Measurements from ENCODE around the gene LKAAEAR1. TPM values are rescaled to one million over a fixed set of nuclear protein-coding genes. Genes with fewer than 3 reads are reported as not detected.

The LKAAEAR1 gene
- total and polyA plus RNA-seq, 9 of the 15 experiments (the other 6 are each of a cell fraction or from before 2014, with no cell fraction given): not detected

GRCh38 chr20:64033981-64034493 is 50.2 kb downstream of the LKAAEAR1 start:
- no peaks in the 10 kb centered on the region for H3K9me3 ChIP-seq (replicated peaks; ENCODE audit: control insufficient read depth, insufficient read depth, low read depth, low read length)
- ChIA-PET POLR2A (no interaction called here), CTCF (ENCODE audit: low intra/inter-chr PET ratio) (no interaction called here)
- FAIRE-seq (no peak), DNase-seq (ENCODE audit: extremely low read depth in 1 of 4, low spot score in 3 of 4) (no peak), ATAC-seq (no peak)
- H3K4me1 ChIP-seq (replicated peaks in 1 of 2; ENCODE audit: control insufficient read depth in 2 of 2, insufficient read depth in 2 of 2, low read length in 2 of 2): peaks cover 20 to 55% of the 10 kb centered on the region in 2 experiments
- in situ Hi-C loops (cut with MboI) (no loop called here), intact Hi-C loops (cut with micrococcal nuclease) (no loop called here)
- no peaks in the 10 kb centered on the region for H4K20me1 ChIP-seq (replicated peaks; ENCODE audit: control insufficient read depth, insufficient read depth, low read length)
- TF ChIP-seq MLLT1 (IDR thresholded peaks at IDR 0.05) (no peak), CBFA2T3 (IDR thresholded peaks at IDR 0.05) (peak; percentile 23; the same call in 1 of the 2 replicates), HMGN3 (IDR thresholded peaks at IDR 0.05; ENCODE audit: borderline replicate concordance, extremely low read depth, insufficient read length, low read depth, low read length) (peak; percentile 30), SP2 (IDR thresholded peaks at IDR 0.05; ENCODE audit: extremely low read depth, low read depth, low read length, poor library complexity, severe bottlenecking) (no peak), TSC22D4 (tag; IDR thresholded peaks at IDR 0.05) (no peak), ZNF740 (CRISPR knock-in tag; IDR thresholded peaks at IDR 0.05) (no peak), ZNF740 (tag; IDR thresholded peaks at IDR 0.05) (no peak), ZNF174 (CRISPR knock-in tag; IDR thresholded peaks at IDR 0.05) (no peak), HOXB6 (CRISPR knock-in tag; IDR thresholded peaks at IDR 0.05; ENCODE audit: borderline replicate concordance) (no peak), PTRF (tag; IDR thresholded peaks at IDR 0.05) (no peak), EGR1 (conservative IDR thresholded peaks at IDR 0.05) (peak; percentile 64), EP400 (IDR thresholded peaks at IDR 0.05) (no peak), POLR2G (IDR thresholded peaks at IDR 0.05; ENCODE audit: low read depth, low read length) (peak; percentile 64), NR2F6 (CRISPR knock-in tag; IDR thresholded peaks at IDR 0.05) (no peak), SUPT5H (IDR thresholded peaks at IDR 0.05) (0 out of 2 replicates have a peak, but pooled peaks have one; percentile 7)
- no peak overlapping the region for H3K4me3 ChIP-seq
- no peaks in the 10 kb centered on the region for H3K79me2 ChIP-seq (ENCODE audit: control insufficient read depth, insufficient read depth, low read length)
- no peak overlapping the region for H3K27ac ChIP-seq (ENCODE audit: extremely low read depth, low read depth, low read length)
- no peaks in the 10 kb centered on the region for H3K27me3 ChIP-seq (ENCODE audit: control insufficient read depth in 2 of 2, insufficient read depth in 2 of 2, low read length in 2 of 2)
- BruUV-seq (replicated peaks): no TSS peak
- 75% methylated on average over 9 of the region's 11 CpGs for WGBS (ENCODE audit: insufficient coverage, low coverage, missing lambda C conversion rate)
- peaks cover 3% of the 10 kb centered on the region for H3K9me1 ChIP-seq (ENCODE audit: control insufficient read depth, insufficient read depth, low read length)
- peak overlapping the region in 1 of 2 experiments; percentile 47; a peak in 1 of 4 replicates for H3K9ac ChIP-seq (ENCODE audit: insufficient read depth in 1 of 2, low read depth in 2 of 2, low read length in 2 of 2)
- no peak overlapping the region for H3K4me2 ChIP-seq (ENCODE audit: insufficient read depth, low read length)
- no peak overlapping the region for H2AFZ ChIP-seq (ENCODE audit: low read depth, low read length)
- H3K36me3 ChIP-seq (ENCODE audit: control insufficient read depth, insufficient read depth, low read length): peaks cover 58% of the 10 kb centered on the region; the same call in 2 of the 3 replicates

Measured in K562 (cell line).